COLO829 (cell line): ENCODE data around the gene SEC63.
A peak's percentile ranks its signal among the peaks of the same experiment; 100 is the strongest.
"Not testable (repeated sequence)": the region's sequence is repeated elsewhere in the genome, so short reads cannot be mapped to it uniquely, and the experiment has no call there.

Source experiments
- DNase-seq: peaks from one replicate; pipeline ENCODE4 v3.0.0; 2012; ENCODE audit warnings: low spot score

The SEC63 gene

DNA sequence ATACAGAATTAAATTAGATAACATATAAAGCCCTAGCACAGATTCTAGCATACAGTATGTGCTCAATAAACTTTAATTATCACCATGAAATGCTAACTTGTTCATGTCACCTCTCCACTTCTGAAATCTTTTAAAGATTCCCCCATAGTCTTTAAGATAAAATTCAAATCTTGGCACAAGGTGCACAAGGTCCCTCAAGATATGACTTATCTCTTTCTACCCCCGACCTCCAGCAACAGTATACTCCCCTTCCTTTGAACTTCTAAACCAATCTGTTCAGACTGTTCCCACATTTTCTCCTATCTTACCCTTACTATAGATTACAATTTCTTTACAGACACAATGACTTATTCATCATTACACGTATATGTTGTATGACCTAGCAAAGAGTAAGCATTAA is 29.0 kb downstream of the SEC63 start:
- DNase-seq = no peak

DNA sequence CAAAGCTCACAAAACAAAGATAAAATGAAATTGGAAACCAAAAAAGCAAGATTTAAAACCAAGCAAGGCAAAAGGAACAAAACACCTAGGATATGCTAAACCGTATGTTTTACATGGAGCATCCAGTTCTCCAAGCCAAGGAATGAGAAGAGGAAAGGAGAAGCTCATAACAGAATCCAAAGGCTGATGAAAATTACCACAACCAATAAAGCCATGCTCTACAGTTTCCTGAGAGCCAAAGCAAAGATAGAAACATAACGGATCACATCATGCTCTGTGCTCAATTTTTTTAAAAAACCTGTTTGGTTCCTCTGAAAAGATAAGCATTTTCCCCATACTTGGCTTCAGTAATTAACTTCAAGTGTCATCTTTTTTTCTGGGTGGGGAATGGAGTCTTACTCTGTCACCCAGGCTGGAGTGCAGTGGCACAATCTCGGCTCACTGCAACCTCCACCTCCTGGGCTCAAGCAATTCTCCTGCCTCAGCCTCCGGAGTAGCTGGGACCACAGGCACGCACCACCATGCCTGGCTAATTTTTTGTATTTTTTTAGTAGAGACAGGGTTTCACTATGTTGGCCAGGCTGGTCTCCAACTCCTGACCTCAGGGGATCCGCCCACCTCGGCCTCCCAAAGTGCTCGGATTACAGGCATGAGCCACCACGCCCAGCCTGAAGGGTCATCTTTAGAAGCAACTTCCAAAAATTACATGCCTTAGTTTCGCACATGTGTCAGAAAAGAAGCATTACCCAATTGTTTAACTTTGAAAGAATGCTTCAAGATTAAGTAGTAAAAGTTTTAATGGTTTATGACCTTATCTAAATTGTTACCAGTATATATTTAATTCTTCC is 31.1 kb downstream of the SEC63 start:
- not testable (repeated sequence) for DNase-seq

GRCh38 chr6:107917451-107918375 is 40.3 kb downstream of the SEC63 start:
- no peak for DNase-seq

- DNase-seq = not testable (repeated sequence)
These were observed 41.0 kb downstream of the SEC63 start for GRCh38 chr6:107916961-107917360.

GRCh38 chr6:107911692-107912091 is 46.3 kb downstream of the SEC63 start:
- no peak for DNase-seq

DNA sequence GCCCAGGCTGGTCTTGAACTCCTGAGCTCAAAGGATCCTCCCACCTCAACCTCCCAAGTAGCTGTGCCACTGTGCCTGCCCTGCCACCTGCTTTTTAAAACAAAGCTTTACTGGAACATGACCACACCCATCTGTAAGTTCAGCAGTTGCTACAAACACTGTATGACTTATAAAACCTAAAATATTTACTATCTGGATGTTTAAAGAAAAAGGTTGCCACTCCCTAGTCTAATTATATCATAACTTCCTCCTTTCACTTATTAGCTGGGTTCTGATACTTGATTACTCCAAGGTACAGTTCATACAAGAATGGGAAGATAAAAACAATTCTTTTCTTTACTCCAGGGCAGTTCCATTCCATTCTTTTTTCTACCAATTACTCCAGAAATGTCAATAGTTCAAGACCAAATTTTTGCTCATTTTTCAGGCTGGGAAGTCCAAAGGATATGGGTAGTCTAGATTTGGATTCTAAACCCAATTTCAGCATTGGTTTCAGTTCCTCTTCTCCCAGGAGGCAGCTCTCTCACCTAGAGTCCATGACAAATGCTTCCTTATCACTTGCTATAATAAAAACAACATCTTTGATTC is 63.1 kb downstream of the SEC63 start:
- no peak for DNase-seq

GRCh38 chr6:107890431-107890830 is 67.6 kb downstream of the SEC63 start:
- not testable (repeated sequence) for DNase-seq

GRCh38 chr6:107885950-107886349 is 72.1 kb downstream of the SEC63 start:
- not testable (repeated sequence) for DNase-seq

DNA sequence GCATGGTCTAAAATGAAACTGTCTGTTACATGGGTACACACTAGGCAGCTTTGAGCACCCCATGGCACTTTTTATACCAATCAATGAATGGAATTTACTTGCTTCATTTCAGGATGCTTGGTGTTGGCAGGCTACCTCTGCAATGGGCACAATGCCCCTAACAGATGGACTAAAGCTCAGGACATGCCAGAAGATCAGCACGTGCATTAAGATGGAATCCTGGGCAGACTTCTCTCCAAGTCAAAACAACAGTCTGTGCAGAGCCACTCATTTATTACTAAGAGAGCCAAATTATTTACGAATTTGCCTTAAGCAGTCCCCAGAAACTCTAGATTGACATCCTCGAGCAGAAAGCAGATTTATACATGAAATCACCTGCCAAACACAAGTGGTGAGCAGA is 78.1 kb downstream of the SEC63 start:
- DNase-seq = no peak

DNA sequence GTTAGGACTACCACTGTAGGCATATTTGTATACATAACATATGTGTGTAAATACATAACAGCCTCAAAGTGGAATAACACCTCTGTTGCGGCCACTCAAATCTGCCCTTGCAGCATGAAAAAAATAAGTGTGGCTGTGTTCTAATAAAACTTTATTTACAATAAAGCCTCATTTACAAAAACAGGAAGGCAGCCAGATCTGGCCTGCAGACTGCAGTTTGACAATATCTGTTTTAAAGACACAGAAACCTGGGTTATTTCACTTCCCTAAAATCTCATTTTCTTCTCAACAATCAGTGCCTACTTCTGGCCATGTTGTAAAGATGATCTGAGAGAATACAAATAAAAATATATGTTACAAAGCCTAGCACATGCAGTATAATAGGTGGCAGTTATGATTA is 80.0 kb downstream of the SEC63 start:
- no peak for DNase-seq

GRCh38 chr6:107871976-107872375 is 86.0 kb downstream of the SEC63 start:
- no peak for DNase-seq

GRCh38 chr6:107871512-107871911 is 86.5 kb downstream of the SEC63 start:
- DNase-seq = not testable (repeated sequence)

GRCh38 chr6:107871016-107871415 is 87.0 kb downstream of the SEC63 start:
- DNase-seq = no peak

DNA sequence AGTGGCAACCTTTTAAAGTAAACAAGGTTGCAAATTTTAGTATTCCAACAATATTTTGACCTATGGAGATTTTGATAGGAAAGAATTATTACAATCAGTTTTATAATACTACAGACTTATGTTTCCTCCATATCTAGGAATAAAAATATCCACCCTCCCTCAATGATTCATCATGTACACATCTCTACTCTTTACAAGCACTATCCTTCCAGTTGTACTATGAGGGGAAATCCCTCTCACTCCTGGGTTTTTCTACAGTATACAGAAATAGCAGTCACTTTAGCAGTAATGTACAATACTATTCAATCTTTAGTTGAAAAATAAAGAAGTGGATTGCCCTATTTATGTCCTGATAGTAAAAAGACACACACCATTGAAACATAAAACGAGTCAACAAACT is 87.6 kb downstream of the SEC63 start:
- DNase-seq = no peak

DNA sequence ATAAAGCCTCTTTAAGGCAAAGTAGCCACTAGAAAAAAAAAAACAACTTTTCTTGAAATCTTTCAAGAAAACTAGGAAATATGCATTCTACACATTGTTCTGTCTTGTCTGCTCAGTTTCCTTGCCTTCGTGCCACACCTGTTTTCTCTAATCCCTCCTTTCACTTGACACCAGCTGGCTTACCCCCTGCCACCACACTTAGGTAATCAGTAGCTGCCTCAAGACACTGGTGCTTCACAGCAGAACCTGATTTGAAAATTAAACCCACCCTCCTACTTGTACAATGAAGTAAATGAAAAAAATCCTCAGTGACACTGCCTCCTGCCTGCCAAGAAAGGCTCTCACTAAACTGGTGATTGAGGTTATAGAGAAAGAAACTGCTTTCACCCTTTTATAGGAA is 88.1 kb downstream of the SEC63 start:
- DNase-seq = no peak

DNA sequence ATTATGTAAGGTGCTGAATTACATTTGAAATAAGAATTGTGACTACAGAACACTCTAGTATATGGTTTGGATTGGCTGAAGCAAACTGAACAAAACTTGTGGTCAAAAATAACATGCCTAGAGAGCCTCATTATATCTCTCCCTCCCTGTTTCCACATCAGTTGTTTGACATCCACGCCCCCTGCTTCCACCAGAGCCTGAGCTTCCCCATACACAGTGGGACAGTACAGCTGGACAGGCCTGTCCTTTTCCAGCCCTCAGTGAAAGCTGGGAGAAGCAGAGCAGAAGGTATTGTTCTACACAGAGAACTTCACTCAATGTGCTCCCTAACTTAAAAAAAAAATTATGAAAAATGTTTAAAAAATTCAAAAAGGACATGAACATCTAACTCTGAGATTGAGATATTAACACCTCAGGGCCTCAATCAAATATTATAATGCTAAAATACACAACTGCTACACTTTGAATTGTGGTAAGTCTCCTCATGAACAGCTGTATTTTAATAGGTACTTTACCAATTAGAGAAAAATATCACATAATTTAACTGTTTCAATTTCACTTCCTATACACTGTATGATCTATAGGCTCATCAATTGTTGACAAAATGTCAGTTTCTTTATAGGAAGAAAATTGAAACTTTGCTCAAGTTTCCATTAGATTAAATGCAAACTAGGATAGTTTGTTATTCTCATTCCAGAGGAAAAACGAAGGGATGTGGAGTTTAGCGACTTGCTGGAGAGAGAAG is 89.0 kb downstream of the SEC63 start:
- no peak for DNase-seq

DNA sequence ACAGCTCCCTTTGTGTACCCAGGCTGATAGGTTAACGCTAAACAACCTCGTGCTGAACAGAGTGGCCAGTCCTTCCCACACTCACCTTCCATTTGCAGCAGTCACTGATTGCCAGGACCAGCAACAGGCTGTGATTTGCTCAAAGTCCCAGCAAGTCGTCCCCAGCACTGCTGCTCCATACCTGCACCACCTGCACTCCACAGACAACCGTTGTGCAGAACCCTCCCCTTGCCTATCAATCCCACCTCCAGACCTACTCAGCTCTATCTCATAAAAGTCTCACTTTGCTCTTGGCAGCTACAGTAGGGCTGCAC is 90.7 kb downstream of the SEC63 start:
- DNase-seq = no peak

DNA sequence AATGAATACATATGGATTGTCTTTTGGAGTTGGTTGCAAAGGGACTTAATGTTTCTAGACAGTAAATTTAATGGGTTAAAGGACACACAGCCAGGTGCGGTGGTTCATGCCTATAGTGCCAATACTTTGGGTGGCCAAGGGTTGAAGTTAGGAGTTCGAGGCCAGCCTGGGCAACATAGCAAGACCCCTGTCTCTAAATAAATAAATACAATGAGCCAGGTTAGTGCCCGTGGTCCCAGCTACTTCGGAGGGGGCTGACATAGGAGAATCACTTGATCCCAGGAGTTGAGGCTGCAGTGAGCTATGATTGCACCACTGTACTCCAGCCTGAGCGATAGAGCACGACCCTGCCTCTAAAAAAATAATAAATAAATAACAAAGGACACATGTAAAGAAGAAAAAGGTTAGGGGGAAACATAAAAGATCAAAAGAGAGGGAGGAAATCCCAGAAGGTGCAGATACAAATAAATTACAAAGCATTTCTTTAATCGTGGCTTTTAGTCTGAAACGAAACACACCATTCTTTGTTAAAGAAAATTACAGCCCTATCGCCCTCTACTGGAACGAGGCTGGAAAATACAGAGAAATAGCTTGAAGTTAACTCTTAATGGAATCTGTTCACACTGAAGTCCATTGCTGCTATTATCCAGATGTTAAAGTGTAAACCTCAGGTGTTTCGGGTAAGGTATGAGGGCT is 91.3 kb downstream of the SEC63 start:
- DNase-seq = peak; percentile 63

- no peak for DNase-seq
These were observed 93.5 kb downstream of the SEC63 start for GRCh38 chr6:107864226-107865127.

GRCh38 chr6:107862383-107862782 is 95.6 kb downstream of the SEC63 start:
- DNase-seq = no peak
